HG02870 (cell line): ENCODE results near the gene ARHGEF39.

Experiments
- ATAC-seq: cut with Tn5 transposase; IDR thresholded peaks from one replicate; pipeline ENCODE4 v1.9.1; 2021; ENCODE audit warnings: mild to moderate bottlenecking, moderate library complexity; ENCODE audit not compliant: unreplicated experiment

ARHGEF39 gene

GRCh38 chr9:35679091-35679490 is 14.1 kb upstream of the ARHGEF39 start:
- ATAC-seq: no peak

- ATAC-seq: no peak
Measured at GRCh38 chr9:35675732-35676392, 10.9 kb upstream of the ARHGEF39 start.

GRCh38 chr9:35675204-35675603 is 10.2 kb upstream of the ARHGEF39 start:
- ATAC-seq: no peak

GRCh38 chr9:35674025-35674361 is 9.0 kb upstream of the ARHGEF39 start:
- ATAC-seq: no peak

GRCh38 chr9:35673132-35674024 is 8.4 kb upstream of the ARHGEF39 start, which contains the start of gene CA9:
TSS of gene CA9 (plus strand) at chr9:35673928. CDS start at chr9:35673960, 32 bp downstream.
- ATAC-seq: no peak

- ATAC-seq: no peak
Measured at GRCh38 chr9:35669331-35670145, 4.5 kb upstream of the ARHGEF39 start.

GRCh38 chr9:35667939-35668338 is 2.9 kb upstream of the ARHGEF39 start:
- no peak for ATAC-seq

GRCh38 chr9:35666549-35666948 is 1.6 kb upstream of the ARHGEF39 start:
- no peak for ATAC-seq

- no peak for ATAC-seq
Measured at GRCh38 chr9:35666045-35666444, 1.1 kb upstream of the ARHGEF39 start.

- ATAC-seq: no peak
Measured at GRCh38 chr9:35665471-35665818, 450 bp upstream of the ARHGEF39 start.

- no peak for ATAC-seq
Measured at GRCh38 chr9:35662437-35662836, 2.6 kb downstream of the ARHGEF39 start.

- no peak for ATAC-seq
Measured at GRCh38 chr9:35661756-35662350, 3.1 kb downstream of the ARHGEF39 start.

- ATAC-seq: no peak
Measured at GRCh38 chr9:35660966-35661415, 4.0 kb downstream of the ARHGEF39 start.

- ATAC-seq: no peak
Measured at GRCh38 chr9:35659340-35659739, 5.7 kb downstream of the ARHGEF39 start.

GRCh38 chr9:35658968-35659220 is 6.1 kb downstream of the ARHGEF39 start:
- no peak for ATAC-seq

- peak; percentile 59 for ATAC-seq
Measured at GRCh38 chr9:35658137-35658967, 6.6 kb downstream of the ARHGEF39 start, which contains the start of gene CCDC107. TSS of gene CCDC107 (plus strand) at chr9:35658292. CDS start at chr9:35658380, 88 bp downstream.

- peak; percentile 87 for ATAC-seq
Measured at GRCh38 chr9:35657546-35658136, 7.4 kb downstream of the ARHGEF39 start, which contains the start of gene RMRP. TSS of gene RMRP (minus strand) at chr9:35658019.

- no peak for ATAC-seq
Measured at GRCh38 chr9:35656831-35657545, 8.0 kb downstream of the ARHGEF39 start.

GRCh38 chr9:35656348-35656747 is 8.6 kb downstream of the ARHGEF39 start:
- no peak for ATAC-seq
